ENCODE data around the gene TBC1D16. TPM values are rescaled to one million over a fixed set of nuclear protein-coding genes. Genes with fewer than 3 reads are reported as not detected.
"Not testable (repeated sequence)": the region's sequence is repeated elsewhere in the genome, so short reads cannot be mapped to it uniquely, and the experiment has no call there.

Gene TBC1D16
- total and polyA plus RNA-seq, 2 experiments from 2014 or later = 9.2 to 22.4 TPM

DNA sequence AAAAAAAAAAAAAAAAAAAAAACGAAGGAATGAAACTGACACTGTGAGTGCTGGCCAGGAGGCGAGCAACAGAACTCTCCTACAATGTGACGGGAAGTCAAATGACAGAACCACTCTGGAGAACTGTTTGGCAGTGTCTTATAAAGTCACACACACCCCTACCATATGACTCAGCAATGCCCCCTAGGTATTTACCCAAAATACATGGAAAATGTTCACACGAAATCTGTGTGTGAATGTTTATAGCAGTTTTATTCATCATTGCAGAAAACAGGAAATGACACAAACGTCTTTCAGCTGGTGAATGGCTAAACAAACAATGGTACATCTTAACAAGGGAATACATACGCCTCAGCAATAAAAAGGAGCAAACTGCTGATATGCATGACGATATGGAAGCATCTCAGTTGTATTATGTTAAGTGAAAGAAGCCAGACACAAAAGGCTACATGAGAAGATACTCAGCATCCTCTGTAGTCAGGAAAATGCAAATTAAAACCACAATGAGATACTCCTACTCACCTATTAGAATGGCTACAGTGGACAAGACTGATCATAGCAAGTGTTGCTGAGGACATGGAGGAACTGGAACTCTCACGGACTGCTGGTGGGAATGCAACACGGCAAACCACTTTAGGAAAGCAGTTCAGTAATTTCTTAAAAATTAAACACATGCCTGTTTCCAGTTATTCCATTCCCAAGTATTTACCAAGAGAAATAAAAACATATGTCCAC is 74.7 kb downstream of the TBC1D16 start:
- H3K27me3 ChIP-seq (replicated peaks; ENCODE audit: insufficient read depth) = no peaks in the 10 kb centered on the region
- H3K79me2 ChIP-seq (ENCODE audit: insufficient read depth) = peaks cover 5% of the 10 kb centered on the region
- H3K4me2 ChIP-seq (ENCODE audit: unreplicated experiment) = no peak overlapping the region
- no peaks in the 10 kb centered on the region for H3K9me3 ChIP-seq (ENCODE audit: low read depth)
- no peaks in the 10 kb centered on the region for H3K9me2 ChIP-seq (ENCODE audit: insufficient read depth)
- H3K27ac ChIP-seq = no peak overlapping the region
- no peaks in the 10 kb centered on the region for H3K36me3 ChIP-seq (ENCODE audit: low read depth)
- in situ Hi-C loops (cut with MboI) = no loop called here
- WGBS, 2 experiments (ENCODE audit: low coverage in 1 of 2, low lambda C conversion rate in 2 of 2, missing lambda C conversion rate in 2 of 2) = 81 to 83% methylated on average over 9 of the region's 9 CpGs
- no peak overlapping the region for H2AFZ ChIP-seq
- H3K4me3 ChIP-seq = no peak overlapping the region
- H3K4me1 ChIP-seq (ENCODE audit: insufficient read depth) = no peaks in the 10 kb centered on the region
- no peaks in the 10 kb centered on the region for H3F3A ChIP-seq (ENCODE audit: insufficient read depth)
- DNase-seq = no peak
- H3K9ac ChIP-seq = no peak overlapping the region
- no peak for TF ChIP-seq EZH2phosphoT487 (IDR thresholded peaks at IDR 0.05; ENCODE audit: insufficient read depth, low read depth)
- no peak for TF ChIP-seq EZH2 (IDR thresholded peaks at IDR 0.05; ENCODE audit: insufficient read depth, poor library complexity, severe bottlenecking)
- H4K20me1 ChIP-seq (ENCODE audit: insufficient read depth) = no peaks in the 10 kb centered on the region; the same call in 1 of the 2 replicates

DNA sequence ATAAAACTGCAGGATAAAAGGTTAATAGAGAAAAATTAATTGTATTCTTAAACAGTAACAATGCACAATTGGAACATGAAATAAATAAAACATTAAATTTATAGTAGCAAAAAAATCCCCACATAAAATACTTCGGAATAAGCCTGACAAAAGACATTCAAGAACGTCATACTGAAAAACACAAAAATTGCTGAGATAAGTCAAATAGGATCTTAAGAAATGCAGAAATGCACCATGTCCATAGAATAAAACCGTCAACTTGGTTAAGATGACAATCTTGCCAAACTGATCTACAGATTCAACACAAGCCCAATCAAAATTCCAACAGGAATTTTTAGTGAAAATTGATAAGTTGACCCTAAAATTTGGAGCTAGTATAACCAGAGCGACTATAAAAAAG is 76.6 kb downstream of the TBC1D16 start:
- no peaks in the 10 kb centered on the region for H3K9me2 ChIP-seq (ENCODE audit: insufficient read depth)
- H3F3A ChIP-seq (ENCODE audit: insufficient read depth) = no peaks in the 10 kb centered on the region
- no peak overlapping the region for H3K27ac ChIP-seq
- H3K4me3 ChIP-seq = no peak overlapping the region
- no peak overlapping the region for H3K4me2 ChIP-seq (ENCODE audit: unreplicated experiment)
- H4K20me1 ChIP-seq (ENCODE audit: insufficient read depth) = no peaks in the 10 kb centered on the region; the same call in 1 of the 2 replicates
- in situ Hi-C loops (cut with MboI) = no loop called here
- WGBS, 2 experiments (ENCODE audit: low coverage in 1 of 2, low lambda C conversion rate in 2 of 2, missing lambda C conversion rate in 2 of 2) = 88 to 89% methylated on average over 4 of the region's 4 CpGs
- no peak overlapping the region for H3K9ac ChIP-seq
- TF ChIP-seq EZH2 (IDR thresholded peaks at IDR 0.05; ENCODE audit: insufficient read depth, poor library complexity, severe bottlenecking) (no peak), EZH2phosphoT487 (IDR thresholded peaks at IDR 0.05; ENCODE audit: insufficient read depth, low read depth) (no peak)
- H2AFZ ChIP-seq = no peak overlapping the region
- H3K79me2 ChIP-seq (ENCODE audit: insufficient read depth) = peaks cover 5% of the 10 kb centered on the region
- H3K27me3 ChIP-seq (replicated peaks; ENCODE audit: insufficient read depth) = no peaks in the 10 kb centered on the region
- DNase-seq = no peak
- no peaks in the 10 kb centered on the region for H3K36me3 ChIP-seq (ENCODE audit: low read depth)
- H3K9me3 ChIP-seq (ENCODE audit: low read depth) = no peaks in the 10 kb centered on the region
- H3K4me1 ChIP-seq (ENCODE audit: insufficient read depth) = no peaks in the 10 kb centered on the region

- Histone ChIP-seq H2AFZ (no peak overlapping the region), H3K9me2 (ENCODE audit: insufficient read depth) (no peaks in the 10 kb centered on the region), H3F3A (ENCODE audit: insufficient read depth) (no peaks in the 10 kb centered on the region), H3K9me3 (ENCODE audit: low read depth) (no peaks in the 10 kb centered on the region), H3K79me2 (ENCODE audit: insufficient read depth) (no peaks in the 10 kb centered on the region; the same call in 1 of the 2 replicates), H3K4me1 (ENCODE audit: insufficient read depth) (peaks cover 4% of the 10 kb centered on the region; the same call in 1 of the 2 replicates), H3K4me2 (ENCODE audit: unreplicated experiment) (no peak overlapping the region), H4K20me1 (ENCODE audit: insufficient read depth) (no peaks in the 10 kb centered on the region; the same call in 1 of the 2 replicates), H3K27ac (no peak overlapping the region), H3K36me3 (ENCODE audit: low read depth) (no peaks in the 10 kb centered on the region), H3K27me3 (replicated peaks; ENCODE audit: insufficient read depth) (no peaks in the 10 kb centered on the region), H3K4me3 (no peak overlapping the region), H3K9ac (no peak overlapping the region)
- WGBS, 2 experiments (ENCODE audit: low coverage in 1 of 2, low lambda C conversion rate in 2 of 2, missing lambda C conversion rate in 2 of 2) = 92 to 93% methylated on average over 6 of the region's 6 CpGs
- in situ Hi-C loops (cut with MboI) = no loop called here
- DNase-seq = no peak
- TF ChIP-seq EZH2phosphoT487 (IDR thresholded peaks at IDR 0.05; ENCODE audit: insufficient read depth, low read depth) (no peak), EZH2 (IDR thresholded peaks at IDR 0.05; ENCODE audit: insufficient read depth, poor library complexity, severe bottlenecking) (no peak)
Measured at GRCh38 chr17:79956853-79957252, 78.8 kb downstream of the TBC1D16 start.

DNA sequence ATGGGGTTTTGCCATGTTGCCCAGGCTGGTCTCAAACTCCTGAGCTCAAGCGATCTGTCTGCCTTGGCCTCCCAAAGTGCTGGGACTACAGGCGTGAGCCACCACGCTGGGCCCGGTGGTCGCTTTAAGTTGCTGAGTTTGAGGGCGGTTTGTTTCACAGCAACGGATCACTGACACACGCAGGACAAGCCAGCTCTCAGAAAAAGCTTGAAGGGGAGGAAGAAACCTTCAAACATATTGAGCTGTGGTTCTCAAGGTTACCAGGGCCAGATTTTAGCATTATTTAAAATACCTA is 79.3 kb downstream of the TBC1D16 start:
- H4K20me1 ChIP-seq (ENCODE audit: insufficient read depth); H3K4me2 ChIP-seq (ENCODE audit: unreplicated experiment); H3K27ac ChIP-seq; H3K9me2 ChIP-seq (ENCODE audit: insufficient read depth); H3K9me3 ChIP-seq (ENCODE audit: low read depth); in situ Hi-C loops (cut with MboI); H3F3A ChIP-seq (ENCODE audit: insufficient read depth); H3K9ac ChIP-seq; H3K4me3 ChIP-seq; H3K4me1 ChIP-seq (ENCODE audit: insufficient read depth); H3K27me3 ChIP-seq (replicated peaks; ENCODE audit: insufficient read depth); H3K36me3 ChIP-seq (ENCODE audit: low read depth); H2AFZ ChIP-seq; DNase-seq; H3K79me2 ChIP-seq (ENCODE audit: insufficient read depth): not testable (repeated sequence)
- WGBS, 2 experiments (ENCODE audit: low coverage in 1 of 2, low lambda C conversion rate in 2 of 2, missing lambda C conversion rate in 2 of 2) = 95% methylated on average over 8 of the region's 8 CpGs

Data from GM23248 (cell line).